ENCODE data around the gene ST8SIA4. TPM values are rescaled to one million over a fixed set of nuclear protein-coding genes. Genes with fewer than 3 reads are reported as not detected.

Gene ST8SIA4
- total and polyA plus RNA-seq, 10 of the 15 experiments (the other 5 are each of a cell fraction or from before 2014, with no cell fraction given), result 4.4 to 30.9 (median 19.5) TPM

DNA sequence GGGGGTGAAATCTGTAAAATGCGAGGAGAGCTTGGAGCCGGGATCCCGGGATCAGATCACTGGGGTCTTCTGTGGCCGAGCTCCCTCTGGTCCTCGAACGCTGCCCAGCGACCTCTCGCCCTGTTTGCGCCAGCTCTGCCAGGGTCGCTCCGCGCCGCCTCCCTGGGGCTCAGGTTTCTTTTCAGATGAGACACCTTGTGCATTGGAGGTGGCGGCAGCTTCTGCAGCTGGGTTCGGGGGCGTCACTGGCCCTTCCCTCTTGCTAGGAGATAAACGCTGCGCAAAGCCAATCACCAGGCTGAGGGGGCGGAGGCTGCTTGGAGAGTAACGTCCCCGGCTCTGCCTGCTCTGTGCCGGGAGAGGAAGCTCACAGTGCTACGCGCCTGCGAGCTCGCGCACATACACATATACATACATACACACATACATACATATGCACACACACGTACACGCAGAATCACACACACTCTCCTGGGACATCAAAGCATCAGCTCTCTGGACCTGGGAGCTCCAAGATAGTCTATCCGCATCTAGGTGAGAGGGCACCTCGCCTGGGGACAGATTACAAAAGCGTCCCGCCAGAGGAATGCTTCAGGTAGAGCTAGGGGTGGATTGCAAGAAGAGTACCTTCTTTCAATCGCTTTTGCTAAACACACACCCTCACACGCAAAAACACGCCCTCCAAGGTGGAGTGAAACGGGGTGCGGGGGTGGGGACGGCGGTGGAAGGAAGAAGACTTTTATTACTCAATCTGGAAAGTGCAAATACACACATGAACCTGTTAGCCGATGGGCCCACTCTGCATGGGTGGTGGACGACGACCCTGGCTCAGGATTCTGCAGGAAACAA lies at the start of gene ST8SIA4 (continued):
- peak; percentile 90 for TF ChIP-seq PBX3 (IDR thresholded peaks at IDR 0.05; ENCODE audit: insufficient replicate concordance, low read depth, low read length)
- 0 out of 2 replicates have a peak, but pooled peaks have one; percentile 5 for TF ChIP-seq EED (IDR thresholded peaks at IDR 0.05; ENCODE audit: low read depth)
- TF ChIP-seq HDAC2 (IDR thresholded peaks at IDR 0.05), result no peak
- TF ChIP-seq ZNF217 (IDR thresholded peaks at IDR 0.05), result no peak
- no peak for TF ChIP-seq TCF7 (IDR thresholded peaks at IDR 0.05; ENCODE audit: borderline replicate concordance)
- peak; percentile 85 for TF ChIP-seq RELB (IDR thresholded peaks at IDR 0.05; ENCODE audit: low read depth)
- TF ChIP-seq BCL11A (IDR thresholded peaks at IDR 0.05; ENCODE audit: low read depth, low read length), result no peak; the same call in 1 of the 2 replicates
- TF ChIP-seq, protein P1, sequence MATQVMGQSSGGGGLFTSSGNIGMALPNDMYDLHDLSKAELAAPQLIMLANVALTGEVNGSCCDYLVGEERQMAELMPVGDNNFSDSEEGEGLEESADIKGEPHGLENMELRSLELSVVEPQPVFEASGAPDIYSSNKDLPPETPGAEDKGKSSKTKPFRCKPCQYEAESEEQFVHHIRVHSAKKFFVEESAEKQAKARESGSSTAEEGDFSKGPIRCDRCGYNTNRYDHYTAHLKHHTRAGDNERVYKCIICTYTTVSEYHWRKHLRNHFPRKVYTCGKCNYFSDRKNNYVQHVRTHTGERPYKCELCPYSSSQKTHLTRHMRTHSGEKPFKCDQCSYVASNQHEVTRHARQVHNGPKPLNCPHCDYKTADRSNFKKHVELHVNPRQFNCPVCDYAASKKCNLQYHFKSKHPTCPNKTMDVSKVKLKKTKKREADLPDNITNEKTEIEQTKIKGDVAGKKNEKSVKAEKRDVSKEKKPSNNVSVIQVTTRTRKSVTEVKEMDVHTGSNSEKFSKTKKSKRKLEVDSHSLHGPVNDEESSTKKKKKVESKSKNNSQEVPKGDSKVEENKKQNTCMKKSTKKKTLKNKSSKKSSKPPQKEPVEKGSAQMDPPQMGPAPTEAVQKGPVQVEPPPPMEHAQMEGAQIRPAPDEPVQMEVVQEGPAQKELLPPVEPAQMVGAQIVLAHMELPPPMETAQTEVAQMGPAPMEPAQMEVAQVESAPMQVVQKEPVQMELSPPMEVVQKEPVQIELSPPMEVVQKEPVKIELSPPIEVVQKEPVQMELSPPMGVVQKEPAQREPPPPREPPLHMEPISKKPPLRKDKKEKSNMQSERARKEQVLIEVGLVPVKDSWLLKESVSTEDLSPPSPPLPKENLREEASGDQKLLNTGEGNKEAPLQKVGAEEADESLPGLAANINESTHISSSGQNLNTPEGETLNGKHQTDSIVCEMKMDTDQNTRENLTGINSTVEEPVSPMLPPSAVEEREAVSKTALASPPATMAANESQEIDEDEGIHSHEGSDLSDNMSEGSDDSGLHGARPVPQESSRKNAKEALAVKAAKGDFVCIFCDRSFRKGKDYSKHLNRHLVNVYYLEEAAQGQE (IDR thresholded peaks at IDR 0.05; ENCODE audit: low read depth, low read length), result 0 out of 2 replicates have a peak, but pooled peaks have one; percentile 4
- peak; percentile 97 for TF ChIP-seq NBN (IDR thresholded peaks at IDR 0.05)
- TF ChIP-seq ATF7 (IDR thresholded peaks at IDR 0.05; ENCODE audit: low read depth), result peak; percentile 63
- TF ChIP-seq TARDBP (IDR thresholded peaks at IDR 0.05; ENCODE audit: borderline replicate concordance), result no peak; the same call in 1 of the 2 replicates
- peak; percentile 89; the same call in 2 of the 3 replicates for TF ChIP-seq POU2F2 (IDR thresholded peaks at IDR 0.05; ENCODE audit: borderline replicate concordance, low read depth, low read length)
- TF ChIP-seq ZBED1 (IDR thresholded peaks at IDR 0.05; ENCODE audit: borderline replicate concordance), result no peak
- peak; percentile 41 for TF ChIP-seq SP1 (IDR thresholded peaks at IDR 0.05; ENCODE audit: low read depth, low read length)
- TF ChIP-seq CEBPZ (IDR thresholded peaks at IDR 0.05; ENCODE audit: low read depth, low read length), result no peak
- peak; percentile 81 for TF ChIP-seq SMAD1 (IDR thresholded peaks at IDR 0.05; ENCODE audit: low read depth, partially characterized antibody)

Data from GM12878 (cell line).